Endometrium (tissue), 2 donors: ENCODE measurements around the gene ERVW-1.
"Not testable (repeated sequence)": the region's sequence is repeated elsewhere in the genome, so short reads cannot be mapped to it uniquely, and the experiment has no call there.

Source experiments
- FAIRE-seq: peaks from 2 replicates; lab custom pipeline; 2012; peaks lifted over from hg19 to GRCh38; lab: Jason Lieb, UNC
- donor health status: control.
- donor health status: control.

The ERVW-1 gene

GRCh38 chr7:92477681-92478080, at the start of gene ERVW-1:
Gene ERVW-1, minus strand, starts transcription at chr7:92477946. Its CDS starts 7,565 bp downstream, at chr7:92470381.
- FAIRE-seq: not testable (repeated sequence)

GRCh38 chr7:92523110-92523509, 45.4 kb upstream of the ERVW-1 start:
- no peak for FAIRE-seq

GRCh38 chr7:92520024-92520423, 42.3 kb upstream of the ERVW-1 start:
- FAIRE-seq: no peak

GRCh38 chr7:92517631-92518030, 39.9 kb upstream of the ERVW-1 start:
- FAIRE-seq: no peak

- peak; percentile 8 for FAIRE-seq
Observed at GRCh38 chr7:92513167-92513902, 35.6 kb upstream of the ERVW-1 start.

GRCh38 chr7:92508946-92509345, 31.2 kb upstream of the ERVW-1 start:
- FAIRE-seq: no peak

GRCh38 chr7:92506363-92506762, 28.6 kb upstream of the ERVW-1 start:
- FAIRE-seq: no peak

GRCh38 chr7:92504563-92504962, 26.8 kb upstream of the ERVW-1 start:
- FAIRE-seq: no peak

- FAIRE-seq: no peak
Observed at GRCh38 chr7:92503767-92504166, 26.0 kb upstream of the ERVW-1 start.

- FAIRE-seq: no peak
Observed at GRCh38 chr7:92498557-92498956, 20.8 kb upstream of the ERVW-1 start.

- no peak for FAIRE-seq
Observed at GRCh38 chr7:92496876-92497275, 19.1 kb upstream of the ERVW-1 start.

GRCh38 chr7:92489634-92490033, 11.9 kb upstream of the ERVW-1 start:
- no peak for FAIRE-seq

GRCh38 chr7:92487804-92488203, 10.1 kb upstream of the ERVW-1 start:
- no peak for FAIRE-seq

GRCh38 chr7:92485974-92486373, 8.2 kb upstream of the ERVW-1 start:
- no peak for FAIRE-seq

- no peak for FAIRE-seq
Observed at GRCh38 chr7:92485267-92485892, 7.6 kb upstream of the ERVW-1 start.

GRCh38 chr7:92484226-92484625, 6.5 kb upstream of the ERVW-1 start:
- not testable (repeated sequence) for FAIRE-seq

- FAIRE-seq: not testable (repeated sequence)
Observed at GRCh38 chr7:92483624-92484023, 5.9 kb upstream of the ERVW-1 start.

- FAIRE-seq: not testable (repeated sequence)
Observed at GRCh38 chr7:92479146-92479545, 1.4 kb upstream of the ERVW-1 start.

- no peak for FAIRE-seq
Observed at GRCh38 chr7:92478711-92479110, 965 bp upstream of the ERVW-1 start.

- FAIRE-seq: no peak
Observed at GRCh38 chr7:92478095-92478494, 349 bp upstream of the ERVW-1 start.

GRCh38 chr7:92475851-92476590, 1.7 kb downstream of the ERVW-1 start:
- FAIRE-seq: not testable (repeated sequence)

GRCh38 chr7:92475261-92475770, 2.4 kb downstream of the ERVW-1 start:
- FAIRE-seq: not testable (repeated sequence)

GRCh38 chr7:92473989-92474388, 3.8 kb downstream of the ERVW-1 start:
- not testable (repeated sequence) for FAIRE-seq
